LNCAP (cell line): Measurements from ENCODE around the gene MPPE1.

Source experiments
- TF ChIP-seq, protein P1 (sequence below): fragments of 450-650 bp; IDR thresholded peaks from 2 replicates; pipeline ENCODE4 v1.5.1; 2017; ENCODE audit warnings: mild to moderate bottlenecking

MPPE1 gene

GRCh38 chr18:11861583-11862288 lies 46.4 kb downstream of the MPPE1 start:
- TF ChIP-seq, protein P1, sequence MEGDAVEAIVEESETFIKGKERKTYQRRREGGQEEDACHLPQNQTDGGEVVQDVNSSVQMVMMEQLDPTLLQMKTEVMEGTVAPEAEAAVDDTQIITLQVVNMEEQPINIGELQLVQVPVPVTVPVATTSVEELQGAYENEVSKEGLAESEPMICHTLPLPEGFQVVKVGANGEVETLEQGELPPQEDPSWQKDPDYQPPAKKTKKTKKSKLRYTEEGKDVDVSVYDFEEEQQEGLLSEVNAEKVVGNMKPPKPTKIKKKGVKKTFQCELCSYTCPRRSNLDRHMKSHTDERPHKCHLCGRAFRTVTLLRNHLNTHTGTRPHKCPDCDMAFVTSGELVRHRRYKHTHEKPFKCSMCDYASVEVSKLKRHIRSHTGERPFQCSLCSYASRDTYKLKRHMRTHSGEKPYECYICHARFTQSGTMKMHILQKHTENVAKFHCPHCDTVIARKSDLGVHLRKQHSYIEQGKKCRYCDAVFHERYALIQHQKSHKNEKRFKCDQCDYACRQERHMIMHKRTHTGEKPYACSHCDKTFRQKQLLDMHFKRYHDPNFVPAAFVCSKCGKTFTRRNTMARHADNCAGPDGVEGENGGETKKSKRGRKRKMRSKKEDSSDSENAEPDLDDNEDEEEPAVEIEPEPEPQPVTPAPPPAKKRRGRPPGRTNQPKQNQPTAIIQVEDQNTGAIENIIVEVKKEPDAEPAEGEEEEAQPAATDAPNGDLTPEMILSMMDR = no peak

DNA sequence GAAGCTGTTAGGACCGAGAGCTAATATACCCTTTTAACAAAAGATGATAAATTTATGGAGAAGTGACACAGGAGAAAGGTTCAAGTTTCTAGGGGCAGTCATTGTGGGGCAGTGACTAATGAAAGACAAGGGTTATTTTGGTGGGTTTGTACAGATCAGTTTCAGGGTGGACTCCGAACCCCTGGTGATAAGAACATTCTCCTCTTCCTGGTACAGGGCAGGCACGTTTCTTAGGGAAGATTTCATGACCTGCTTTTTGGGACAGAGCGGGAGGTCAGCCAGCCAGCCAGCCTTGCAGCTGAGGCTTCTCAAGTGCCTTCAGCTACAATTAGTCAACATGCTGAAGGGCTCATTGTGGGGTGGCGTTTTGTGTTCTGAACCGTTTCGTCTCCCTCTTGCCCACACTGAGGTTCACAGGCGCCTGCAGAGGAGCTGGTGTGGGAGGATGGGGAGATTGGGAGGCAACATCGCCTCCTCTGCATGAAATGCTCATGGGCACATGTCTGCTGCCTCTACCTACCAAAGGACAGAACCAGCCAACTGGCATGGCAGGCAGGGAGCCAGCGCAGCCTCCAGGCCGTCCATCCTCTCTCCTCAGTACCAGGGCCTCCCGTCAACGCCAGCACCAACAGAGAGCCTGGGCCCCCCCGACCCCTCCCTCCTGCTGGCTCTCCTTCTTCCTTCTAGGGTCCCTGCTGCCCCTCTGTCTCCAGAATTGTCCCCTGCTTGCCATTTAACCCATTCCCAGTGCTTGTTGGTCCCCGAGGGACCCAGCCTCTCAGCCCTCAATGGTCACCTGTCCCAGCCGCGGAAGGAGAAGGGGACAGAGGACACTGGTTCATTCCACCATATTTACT lies 47.3 kb downstream of the MPPE1 start:
- TF ChIP-seq, protein P1 = no peak

GRCh38 chr18:11859903-11860407 lies 48.2 kb downstream of the MPPE1 start:
- TF ChIP-seq, protein P1 = no peak

DNA sequence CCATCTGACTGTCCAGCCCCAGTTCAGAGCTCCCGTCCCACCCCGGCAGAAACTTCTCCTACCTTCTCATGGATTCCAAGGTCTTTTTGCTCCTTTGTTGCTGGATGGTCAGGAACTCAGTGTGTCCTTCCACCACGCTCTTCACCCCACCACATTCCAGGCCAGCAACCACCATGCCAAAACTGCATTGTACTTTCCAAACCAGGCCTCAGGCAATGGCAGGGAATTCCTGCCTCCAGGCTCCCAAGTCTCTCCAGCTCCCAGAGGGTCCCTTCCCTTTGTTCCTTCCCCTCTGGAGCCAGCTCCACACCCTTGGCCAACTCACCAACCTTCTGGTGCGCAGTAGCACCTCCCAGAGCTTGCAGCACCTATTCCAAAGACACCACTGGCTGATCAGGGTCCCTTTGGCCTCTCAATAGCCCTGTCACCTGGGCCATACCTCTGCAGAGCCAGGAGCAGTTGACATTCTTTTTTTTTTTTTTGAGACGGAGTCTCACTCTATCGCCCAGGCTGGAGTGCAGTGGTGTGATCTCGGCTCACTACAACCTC lies 48.8 kb downstream of the MPPE1 start:
- TF ChIP-seq, protein P1 = no peak

DNA sequence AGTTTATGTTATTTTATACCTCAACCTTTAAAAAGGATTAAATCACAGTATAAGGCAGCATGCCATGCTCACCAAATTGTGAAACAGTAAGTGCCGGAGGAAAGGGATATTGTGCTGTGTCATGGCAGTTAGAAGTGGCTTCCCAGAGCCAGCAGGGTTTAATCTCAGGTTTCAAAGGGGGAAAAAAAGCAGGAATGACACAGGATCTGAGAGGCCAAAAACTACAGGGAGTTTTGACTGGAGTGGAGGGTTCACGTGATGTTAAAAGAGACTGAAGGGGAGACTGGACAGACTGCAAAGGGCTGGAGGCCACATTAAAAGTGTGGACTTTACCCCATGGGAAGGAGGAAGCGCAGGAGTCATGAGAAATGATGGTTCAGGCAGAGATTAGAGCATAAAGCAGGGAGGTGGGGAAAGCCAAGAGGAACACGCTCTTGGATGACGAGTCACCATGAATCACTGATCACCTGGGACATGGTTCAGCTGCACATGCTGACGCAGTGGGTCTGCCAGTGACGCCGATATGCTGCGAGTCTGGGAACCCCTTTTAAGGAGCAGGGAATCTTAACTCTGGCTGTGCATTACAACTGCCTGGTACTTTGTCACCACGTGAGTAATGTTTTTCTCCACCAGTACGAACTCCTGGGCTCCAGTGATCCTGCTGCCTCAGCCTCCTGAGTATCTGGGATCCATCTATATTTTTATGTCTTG lies 50.8 kb downstream of the MPPE1 start:
- TF ChIP-seq, protein P1 = no peak

DNA sequence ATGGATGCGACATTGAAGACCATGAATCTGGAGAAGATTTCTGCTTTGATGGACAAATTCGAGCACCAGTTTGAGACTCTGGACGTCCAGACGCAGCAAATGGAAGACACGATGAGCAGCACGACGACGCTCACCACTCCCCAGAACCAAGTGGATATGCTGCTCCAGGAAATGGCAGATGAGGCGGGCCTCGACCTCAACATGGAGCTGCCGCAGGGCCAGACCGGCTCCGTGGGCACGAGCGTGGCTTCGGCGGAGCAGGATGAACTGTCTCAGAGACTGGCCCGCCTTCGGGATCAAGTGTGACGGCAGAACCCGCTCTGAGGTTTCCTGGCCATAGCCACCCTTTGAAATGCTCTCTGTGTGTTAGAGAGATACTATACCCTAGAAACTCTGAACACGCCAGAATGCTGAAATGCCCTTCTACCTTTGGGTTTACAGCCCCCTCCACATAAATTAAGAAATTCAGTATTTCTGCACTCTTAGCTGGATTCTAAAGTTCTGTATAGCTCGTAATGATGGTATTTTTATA lies 56.2 kb downstream of the MPPE1 start:
- TF ChIP-seq, protein P1 = no peak
